Esophagus squamous epithelium (tissue), 4 donors: ENCODE data around the gene KNOP1.

Experiments used
- POLR2A ChIP-seq, 4 donors: fragments of 450-650 bp; IDR thresholded peaks; one replicate each; pipeline ENCODE4 v1.6.1; 2017; ENCODE audit warnings: antibody characterized with exemption in 4 of 4, mild to moderate bottlenecking in 4 of 4, moderate library complexity in 3 of 4
- TF ChIP-seq, protein P1 (sequence below), 6 experiments: fragments of 450-650 bp in 4 of 6; fragments of 200-600 bp in 2 of 6; sonication (generic) in 2 of 6; IDR thresholded peaks; one replicate each; pipeline ENCODE4 v1.5.1; 2016 to 2019; ENCODE audit warnings: antibody characterized with exemption in 6 of 6, mild to moderate bottlenecking in 4 of 6, moderate library complexity in 4 of 6

DNA sequence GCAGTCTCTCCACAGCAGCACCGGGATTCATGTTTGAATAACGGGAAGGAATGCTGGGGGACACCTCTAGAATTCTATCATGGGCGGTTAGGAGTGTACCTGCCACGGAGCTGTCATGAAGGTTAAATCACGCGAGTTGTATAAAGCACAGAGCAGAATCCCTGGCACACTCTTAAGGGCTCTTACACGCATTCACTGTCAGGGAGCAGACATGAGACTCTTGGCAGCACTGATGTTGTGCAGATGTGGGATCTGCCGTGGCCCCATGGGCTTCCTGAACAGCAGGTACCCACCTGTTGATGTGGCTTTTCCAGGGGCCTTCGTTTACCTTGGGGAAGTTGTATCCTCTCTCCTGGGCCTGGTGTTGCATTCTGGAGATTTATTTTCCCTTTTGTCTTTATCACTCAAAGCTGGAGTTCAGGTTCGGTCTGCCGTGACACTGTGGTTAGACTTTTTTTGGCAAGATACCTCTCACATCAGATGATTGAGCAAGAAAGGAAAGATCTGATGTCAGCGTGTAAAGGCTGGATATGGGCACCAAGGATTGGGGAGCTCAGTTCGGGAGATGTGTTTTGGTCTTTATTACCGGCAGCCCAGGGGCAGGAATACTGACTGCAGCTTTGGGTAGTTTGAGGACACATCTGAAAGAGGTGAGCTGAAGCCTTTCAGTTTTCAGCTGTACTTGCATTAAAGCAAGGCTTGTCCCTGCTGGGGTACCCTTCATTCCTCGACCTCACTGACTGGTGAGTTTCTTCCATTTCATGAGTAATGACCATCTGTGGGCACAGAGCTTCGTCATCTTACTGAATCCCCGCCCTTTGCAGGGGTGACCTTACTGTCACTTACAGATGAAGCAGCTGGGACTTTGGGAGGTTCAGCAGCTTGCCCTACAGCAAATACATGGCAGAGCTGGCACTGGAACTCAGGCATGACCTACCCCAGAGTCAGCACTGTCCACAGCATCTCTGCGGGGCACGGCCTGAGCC is 19.3 kb downstream of the KNOP1 start:
- TF ChIP-seq, protein P1, sequence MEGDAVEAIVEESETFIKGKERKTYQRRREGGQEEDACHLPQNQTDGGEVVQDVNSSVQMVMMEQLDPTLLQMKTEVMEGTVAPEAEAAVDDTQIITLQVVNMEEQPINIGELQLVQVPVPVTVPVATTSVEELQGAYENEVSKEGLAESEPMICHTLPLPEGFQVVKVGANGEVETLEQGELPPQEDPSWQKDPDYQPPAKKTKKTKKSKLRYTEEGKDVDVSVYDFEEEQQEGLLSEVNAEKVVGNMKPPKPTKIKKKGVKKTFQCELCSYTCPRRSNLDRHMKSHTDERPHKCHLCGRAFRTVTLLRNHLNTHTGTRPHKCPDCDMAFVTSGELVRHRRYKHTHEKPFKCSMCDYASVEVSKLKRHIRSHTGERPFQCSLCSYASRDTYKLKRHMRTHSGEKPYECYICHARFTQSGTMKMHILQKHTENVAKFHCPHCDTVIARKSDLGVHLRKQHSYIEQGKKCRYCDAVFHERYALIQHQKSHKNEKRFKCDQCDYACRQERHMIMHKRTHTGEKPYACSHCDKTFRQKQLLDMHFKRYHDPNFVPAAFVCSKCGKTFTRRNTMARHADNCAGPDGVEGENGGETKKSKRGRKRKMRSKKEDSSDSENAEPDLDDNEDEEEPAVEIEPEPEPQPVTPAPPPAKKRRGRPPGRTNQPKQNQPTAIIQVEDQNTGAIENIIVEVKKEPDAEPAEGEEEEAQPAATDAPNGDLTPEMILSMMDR (IDR thresholded peaks at IDR 0.05): no peak
- no peak for TF ChIP-seq POLR2A (IDR thresholded peaks at IDR 0.05)
